Measurements from ENCODE around the gene MINPP1.

The MINPP1 gene

DNA sequence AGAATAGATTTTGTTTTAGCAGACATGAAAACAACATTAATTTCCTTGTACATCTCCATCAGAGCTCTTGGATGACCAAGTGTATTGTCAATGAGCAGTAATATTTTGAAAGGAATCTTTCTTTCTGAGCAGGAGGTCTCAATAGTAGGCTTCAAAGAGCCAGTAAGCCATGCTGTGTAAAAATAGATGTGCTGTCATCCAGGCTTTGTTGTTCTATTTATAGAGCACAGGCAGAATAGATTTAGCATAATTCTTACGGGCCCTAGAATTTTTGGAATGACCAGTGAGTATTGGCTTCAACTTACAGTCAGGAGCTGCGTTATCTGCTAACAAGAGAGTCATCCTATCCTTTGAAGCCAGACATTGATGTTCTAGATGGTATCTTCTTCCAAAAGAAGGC, 19.0 kb downstream of the MINPP1 start:
- DNase-seq (ENCODE audit: low read depth): no peak

GRCh38 chr10:87524296-87524695, 19.6 kb downstream of the MINPP1 start:
- DNase-seq (ENCODE audit: low read depth): no peak
- no peak overlapping the region for H3K4me3 ChIP-seq (ENCODE audit: low read depth, low read length)
- TF ChIP-seq MYC (IDR thresholded peaks at IDR 0.05; ENCODE audit: low read depth, low read length) (no peak), POLR2A (IDR thresholded peaks at IDR 0.05; ENCODE audit: extremely low read depth, insufficient read length) (no peak)
- TF ChIP-seq, protein P1, sequence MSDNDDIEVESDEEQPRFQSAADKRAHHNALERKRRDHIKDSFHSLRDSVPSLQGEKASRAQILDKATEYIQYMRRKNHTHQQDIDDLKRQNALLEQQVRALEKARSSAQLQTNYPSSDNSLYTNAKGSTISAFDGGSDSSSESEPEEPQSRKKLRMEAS (IDR thresholded peaks at IDR 0.05; ENCODE audit: low read depth, low read length): no peak
- TF ChIP-seq, protein P2, sequence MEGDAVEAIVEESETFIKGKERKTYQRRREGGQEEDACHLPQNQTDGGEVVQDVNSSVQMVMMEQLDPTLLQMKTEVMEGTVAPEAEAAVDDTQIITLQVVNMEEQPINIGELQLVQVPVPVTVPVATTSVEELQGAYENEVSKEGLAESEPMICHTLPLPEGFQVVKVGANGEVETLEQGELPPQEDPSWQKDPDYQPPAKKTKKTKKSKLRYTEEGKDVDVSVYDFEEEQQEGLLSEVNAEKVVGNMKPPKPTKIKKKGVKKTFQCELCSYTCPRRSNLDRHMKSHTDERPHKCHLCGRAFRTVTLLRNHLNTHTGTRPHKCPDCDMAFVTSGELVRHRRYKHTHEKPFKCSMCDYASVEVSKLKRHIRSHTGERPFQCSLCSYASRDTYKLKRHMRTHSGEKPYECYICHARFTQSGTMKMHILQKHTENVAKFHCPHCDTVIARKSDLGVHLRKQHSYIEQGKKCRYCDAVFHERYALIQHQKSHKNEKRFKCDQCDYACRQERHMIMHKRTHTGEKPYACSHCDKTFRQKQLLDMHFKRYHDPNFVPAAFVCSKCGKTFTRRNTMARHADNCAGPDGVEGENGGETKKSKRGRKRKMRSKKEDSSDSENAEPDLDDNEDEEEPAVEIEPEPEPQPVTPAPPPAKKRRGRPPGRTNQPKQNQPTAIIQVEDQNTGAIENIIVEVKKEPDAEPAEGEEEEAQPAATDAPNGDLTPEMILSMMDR (IDR thresholded peaks at IDR 0.05; ENCODE audit: low read depth, low read length): no peak

More for the DNA sequence above, 19.0 kb downstream of the MINPP1 start:
- H3K4me3 ChIP-seq (ENCODE audit: low read depth, low read length): no peak overlapping the region
- TF ChIP-seq, protein P2 (IDR thresholded peaks at IDR 0.05; ENCODE audit: low read depth, low read length): no peak
- TF ChIP-seq, protein P1 (IDR thresholded peaks at IDR 0.05; ENCODE audit: low read depth, low read length): no peak
- TF ChIP-seq POLR2A (IDR thresholded peaks at IDR 0.05; ENCODE audit: extremely low read depth, insufficient read length): no peak
- TF ChIP-seq MYC (IDR thresholded peaks at IDR 0.05; ENCODE audit: low read depth, low read length): no peak

DNA sequence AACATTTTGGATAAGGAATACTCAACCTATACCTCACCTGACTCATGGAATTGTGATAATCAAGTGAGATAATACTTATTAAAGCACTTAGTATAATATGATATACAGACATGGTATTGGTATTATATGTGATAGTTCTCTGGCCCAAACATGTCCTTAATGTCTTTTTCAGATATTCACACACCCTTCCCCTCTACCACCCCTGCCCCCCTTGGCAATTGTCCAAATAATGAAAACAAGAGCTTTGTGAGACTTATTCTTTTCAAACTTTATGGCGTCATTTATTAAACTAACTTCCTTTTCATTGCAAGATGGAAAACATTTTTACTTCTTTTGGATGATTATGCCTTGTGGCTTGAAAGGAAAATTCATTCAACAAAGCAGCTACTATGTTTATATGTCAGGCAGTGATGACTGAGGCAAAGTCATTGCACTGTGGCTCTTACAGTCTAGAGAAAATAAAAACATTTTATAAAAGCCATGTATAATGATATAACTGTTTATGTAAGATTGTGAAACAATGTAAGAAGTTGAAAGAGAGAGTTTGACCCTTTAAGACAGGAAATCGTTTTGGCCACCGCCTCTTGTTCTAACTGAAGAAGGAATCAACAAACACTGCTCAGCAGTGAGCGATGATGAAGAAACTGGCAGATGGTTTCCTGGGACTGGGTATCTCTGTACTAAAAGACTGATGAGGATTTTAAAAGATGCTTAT, 27.4 kb downstream of the MINPP1 start:
- TF ChIP-seq, protein P1 (IDR thresholded peaks at IDR 0.05; ENCODE audit: low read depth, low read length): no peak
- TF ChIP-seq, protein P2 (IDR thresholded peaks at IDR 0.05; ENCODE audit: low read depth, low read length): no peak
- TF ChIP-seq POLR2A (IDR thresholded peaks at IDR 0.05; ENCODE audit: extremely low read depth, insufficient read length) (no peak), MYC (IDR thresholded peaks at IDR 0.05; ENCODE audit: low read depth, low read length) (no peak)
- H3K4me3 ChIP-seq (ENCODE audit: low read depth, low read length): no peak overlapping the region
- peak; percentile 22 for DNase-seq (ENCODE audit: low read depth)

GRCh38 chr10:87532696-87533095, 28.0 kb downstream of the MINPP1 start:
- DNase-seq (ENCODE audit: low read depth): no peak
- TF ChIP-seq MYC (IDR thresholded peaks at IDR 0.05; ENCODE audit: low read depth, low read length): no peak
- TF ChIP-seq, protein P2 (IDR thresholded peaks at IDR 0.05; ENCODE audit: low read depth, low read length): no peak
- TF ChIP-seq, protein P1 (IDR thresholded peaks at IDR 0.05; ENCODE audit: low read depth, low read length): no peak
- TF ChIP-seq POLR2A (IDR thresholded peaks at IDR 0.05; ENCODE audit: extremely low read depth, insufficient read length): no peak

GRCh38 chr10:87534173-87534858, 29.6 kb downstream of the MINPP1 start:
- DNase-seq (ENCODE audit: low read depth): no peak
- TF ChIP-seq, protein P1 (IDR thresholded peaks at IDR 0.05; ENCODE audit: low read depth, low read length): no peak
- TF ChIP-seq POLR2A (IDR thresholded peaks at IDR 0.05; ENCODE audit: extremely low read depth, insufficient read length): no peak
- no peak for TF ChIP-seq MYC (IDR thresholded peaks at IDR 0.05; ENCODE audit: low read depth, low read length)
- TF ChIP-seq, protein P2 (IDR thresholded peaks at IDR 0.05; ENCODE audit: low read depth, low read length): no peak

More at GRCh38 chr10:87532696-87533095, 28.0 kb downstream of the MINPP1 start:
- no peak overlapping the region for H3K4me3 ChIP-seq (ENCODE audit: low read depth, low read length)

More at GRCh38 chr10:87534173-87534858, 29.6 kb downstream of the MINPP1 start:
- no peak overlapping the region for H3K4me3 ChIP-seq (ENCODE audit: low read depth, low read length)
